OCI-LY1 (cell line): Measurements from ENCODE around the gene CCAR1.

ENCODE experiments used
- H2AFZ ChIP-seq: fragments of 200-600 bp; sonication (generic), shearing (Covaris generic); 2 replicates; pipeline ENCODE4 v1.6.0; 2014; ENCODE audit warnings: antibody characterized with exemption, mild to moderate bottlenecking, low read length
- H3F3A ChIP-seq: fragments of 200-600 bp; sonication (generic), shearing (Covaris generic); 2 replicates; pipeline ENCODE4 v1.6.0; 2014; ENCODE audit warnings: mild to moderate bottlenecking, antibody characterized with exemption, low read length, moderate library complexity; ENCODE audit not compliant: insufficient read depth
- H3K27ac ChIP-seq: fragments of 200-600 bp; sonication (generic); 2 replicates; pipeline ENCODE4 v1.5.1; 2014; ENCODE audit warnings: low read length, mixed run types, mild to moderate bottlenecking, low read depth; ENCODE audit not compliant: poor library complexity, severe bottlenecking
- H3K27me3 ChIP-seq: fragments of 200-600 bp; sonication (generic); 2 replicates; pipeline ENCODE4 v1.6.0; 2014; ENCODE audit warnings: antibody characterized with exemption, mild to moderate bottlenecking, low read length, moderate library complexity; ENCODE audit not compliant: insufficient read depth
- H3K36me3 ChIP-seq: fragments of 200-600 bp; sonication (generic); 2 replicates; pipeline ENCODE4 v1.6.1; 2014; ENCODE audit warnings: mild to moderate bottlenecking, antibody characterized with exemption, low read length, moderate library complexity, mixed read lengths; ENCODE audit not compliant: insufficient read depth
- H3K4me1 ChIP-seq: fragments of 200-600 bp; sonication (generic); 2 replicates; pipeline ENCODE4 v1.5.1; 2014; ENCODE audit warnings: mild to moderate bottlenecking, low read length, moderate library complexity; ENCODE audit not compliant: insufficient read depth, severe bottlenecking
- H3K4me2 ChIP-seq: fragments of 200-600 bp; sonication (generic), shearing (Covaris generic); 2 replicates; pipeline ENCODE4 v1.6.1; 2014; ENCODE audit warnings: low read length
- H3K4me3 ChIP-seq: fragments of 200-600 bp; sonication (generic); 2 replicates; pipeline ENCODE4 v1.5.1; 2014; ENCODE audit warnings: low read length, low read depth, mild to moderate bottlenecking, mixed read lengths; ENCODE audit not compliant: poor library complexity, severe bottlenecking
- H3K79me2 ChIP-seq: fragments of 200-600 bp; shearing (Covaris generic); 2 replicates; pipeline ENCODE4 v1.6.1; 2016; ENCODE audit warnings: mixed run types, low read length, mixed read lengths; ENCODE audit not compliant: insufficient read depth
- H3K9ac ChIP-seq: fragments of 200-600 bp; sonication (generic), shearing (Covaris generic); 2 replicates; pipeline ENCODE4 v1.6.1; 2014; ENCODE audit warnings: mild to moderate bottlenecking, low read length, mixed read lengths
- H3K9me2 ChIP-seq: fragments of 200-600 bp; sonication (generic), shearing (Covaris generic); 2 replicates; pipeline ENCODE4 v1.6.1; 2014; ENCODE audit warnings: low read depth, mild to moderate bottlenecking, low read length, mixed read lengths
- H3K9me3 ChIP-seq: fragments of 200-600 bp; shearing (Covaris generic); 2 replicates; pipeline ENCODE4 v1.6.1; 2014; ENCODE audit warnings: low read length, mixed read lengths
- H4K20me1 ChIP-seq: fragments of 200-600 bp; sonication (generic), shearing (Covaris generic); 2 replicates; pipeline ENCODE4 v1.6.0; 2016; ENCODE audit warnings: mild to moderate bottlenecking, low read length; ENCODE audit not compliant: insufficient read depth
- EZH2 ChIP-seq: fragments of 200-600 bp; sonication (generic), shearing (Covaris generic); IDR thresholded peaks from 2 replicates; pipeline ENCODE4 v1.8.0; 2017; ENCODE audit warnings: borderline replicate concordance, mixed run types, mild to moderate bottlenecking, antibody characterized with exemption, low read length, moderate library complexity, mixed read lengths
- TF ChIP-seq, protein P1 (sequence below): fragments of 200-600 bp; sonication (generic), shearing (Covaris generic); IDR thresholded peaks from 2 replicates; pipeline ENCODE4 v1.5.1; 2017; ENCODE audit warnings: mild to moderate bottlenecking, antibody characterized with exemption, low read length, moderate library complexity, mixed read lengths

Gene CCAR1

DNA sequence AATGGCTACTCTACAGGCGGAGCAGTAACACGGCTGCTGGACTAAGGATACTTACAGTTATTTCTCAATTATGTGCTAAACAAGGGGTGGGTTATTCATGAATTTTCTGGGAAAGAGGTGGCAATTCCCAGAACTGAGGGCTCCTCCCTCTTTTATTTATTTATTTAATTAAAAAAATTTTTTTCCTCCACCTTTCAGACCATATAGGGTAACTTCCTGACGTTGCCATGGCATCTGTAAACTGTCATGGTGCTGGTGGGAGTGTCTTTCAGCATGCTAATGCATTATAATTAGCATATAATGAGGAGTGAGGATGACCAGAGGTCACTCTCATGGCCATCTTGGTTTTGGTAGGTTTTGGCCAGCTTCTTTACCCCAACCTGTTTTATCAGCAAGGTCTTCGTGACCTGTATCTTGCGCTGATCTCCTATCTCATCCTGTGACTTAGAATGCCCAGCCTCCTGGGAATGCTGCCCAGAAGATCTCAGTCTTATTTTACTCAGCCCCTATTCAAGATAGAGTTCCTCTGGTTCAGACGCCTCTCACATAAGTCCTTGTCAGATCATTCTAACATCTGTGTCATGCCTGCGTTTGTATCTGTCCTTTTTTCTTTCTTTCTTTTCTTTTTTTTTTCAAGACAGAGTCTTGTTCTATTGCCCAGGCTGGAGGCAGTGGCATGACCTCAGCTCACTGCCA lies 90.4 kb downstream of the CCAR1 start:
- Histone ChIP-seq H2AFZ (no peak overlapping the region), H3K27ac (no peak overlapping the region), H3K9me3 (no peaks in the 10 kb centered on the region), H3K4me3 (no peak overlapping the region), H3K36me3 (no peaks in the 10 kb centered on the region), H3K4me1 (no peaks in the 10 kb centered on the region), H3K9me2 (no peaks in the 10 kb centered on the region), H3K27me3 (no peaks in the 10 kb centered on the region), H3K9ac (no peak overlapping the region), H3K4me2 (no peak overlapping the region), H3K79me2 (no peaks in the 10 kb centered on the region), H3F3A (no peaks in the 10 kb centered on the region), H4K20me1 (no peaks in the 10 kb centered on the region)
- TF ChIP-seq EZH2, result no peak
- TF ChIP-seq, protein P1, sequence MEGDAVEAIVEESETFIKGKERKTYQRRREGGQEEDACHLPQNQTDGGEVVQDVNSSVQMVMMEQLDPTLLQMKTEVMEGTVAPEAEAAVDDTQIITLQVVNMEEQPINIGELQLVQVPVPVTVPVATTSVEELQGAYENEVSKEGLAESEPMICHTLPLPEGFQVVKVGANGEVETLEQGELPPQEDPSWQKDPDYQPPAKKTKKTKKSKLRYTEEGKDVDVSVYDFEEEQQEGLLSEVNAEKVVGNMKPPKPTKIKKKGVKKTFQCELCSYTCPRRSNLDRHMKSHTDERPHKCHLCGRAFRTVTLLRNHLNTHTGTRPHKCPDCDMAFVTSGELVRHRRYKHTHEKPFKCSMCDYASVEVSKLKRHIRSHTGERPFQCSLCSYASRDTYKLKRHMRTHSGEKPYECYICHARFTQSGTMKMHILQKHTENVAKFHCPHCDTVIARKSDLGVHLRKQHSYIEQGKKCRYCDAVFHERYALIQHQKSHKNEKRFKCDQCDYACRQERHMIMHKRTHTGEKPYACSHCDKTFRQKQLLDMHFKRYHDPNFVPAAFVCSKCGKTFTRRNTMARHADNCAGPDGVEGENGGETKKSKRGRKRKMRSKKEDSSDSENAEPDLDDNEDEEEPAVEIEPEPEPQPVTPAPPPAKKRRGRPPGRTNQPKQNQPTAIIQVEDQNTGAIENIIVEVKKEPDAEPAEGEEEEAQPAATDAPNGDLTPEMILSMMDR, result no peak

DNA sequence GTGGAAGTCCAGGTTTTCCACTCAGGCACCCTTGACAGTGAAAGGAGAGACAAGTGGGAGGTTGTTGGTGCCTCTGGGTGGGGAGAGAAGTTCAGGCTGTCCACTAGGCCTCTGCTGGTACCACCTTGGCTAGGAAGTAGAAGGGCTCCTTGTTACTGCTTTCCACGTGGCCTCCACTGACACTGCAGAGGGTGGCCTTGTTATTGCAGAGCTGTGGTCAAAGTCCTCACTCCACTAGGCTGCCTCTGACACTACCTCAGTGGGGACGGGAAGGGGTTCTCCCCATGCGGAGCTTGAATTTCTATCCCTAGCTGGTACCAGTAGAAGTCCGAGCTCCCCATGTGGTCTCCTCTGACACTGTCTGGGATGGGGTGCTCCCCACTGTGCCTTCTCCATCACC lies 91.4 kb downstream of the CCAR1 start:
- Histone ChIP-seq H3F3A (no peaks in the 10 kb centered on the region), H3K9me2 (no peaks in the 10 kb centered on the region), H3K9ac (no peak overlapping the region), H3K36me3 (no peaks in the 10 kb centered on the region), H3K9me3 (no peaks in the 10 kb centered on the region), H3K27me3 (no peaks in the 10 kb centered on the region), H4K20me1 (no peaks in the 10 kb centered on the region), H3K4me3 (no peak overlapping the region), H3K27ac (no peak overlapping the region), H2AFZ (no peak overlapping the region), H3K79me2 (no peaks in the 10 kb centered on the region), H3K4me2 (no peak overlapping the region), H3K4me1 (no peaks in the 10 kb centered on the region)
- TF ChIP-seq, protein P1, result no peak
- TF ChIP-seq EZH2, result no peak

DNA sequence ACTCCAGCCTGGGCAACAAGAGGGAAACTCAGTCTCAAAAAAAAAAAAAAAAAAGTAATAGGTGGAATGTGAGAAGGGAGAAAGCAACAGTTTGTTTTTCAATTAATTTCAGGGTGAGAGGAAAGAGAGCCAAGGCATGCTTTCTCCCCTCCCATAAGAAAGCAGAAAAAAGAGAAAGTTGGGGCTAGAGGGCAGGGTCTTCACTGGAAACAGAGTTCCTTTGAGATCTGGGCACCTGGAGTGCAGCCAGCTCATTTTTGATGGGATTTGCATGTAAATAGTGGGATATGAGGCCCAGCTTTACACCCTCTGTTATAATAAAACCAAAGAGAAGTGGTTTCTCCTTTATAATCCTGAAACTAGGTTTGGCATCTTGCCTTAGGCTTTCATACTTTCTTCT lies 92.5 kb downstream of the CCAR1 start:
- Histone ChIP-seq H3K36me3 (no peaks in the 10 kb centered on the region), H2AFZ (no peak overlapping the region), H3K27ac (no peak overlapping the region), H3K27me3 (no peaks in the 10 kb centered on the region), H3K9ac (no peak overlapping the region), H3K9me3 (no peaks in the 10 kb centered on the region), H3K4me1 (no peaks in the 10 kb centered on the region), H3K79me2 (no peaks in the 10 kb centered on the region), H3K4me3 (no peak overlapping the region), H3F3A (no peaks in the 10 kb centered on the region), H4K20me1 (no peaks in the 10 kb centered on the region), H3K4me2 (no peak overlapping the region), H3K9me2 (no peaks in the 10 kb centered on the region)
- TF ChIP-seq EZH2, result no peak
- TF ChIP-seq, protein P1, result no peak
